Measurements from ENCODE around the gene PINK1. TPM values are rescaled to one million over a fixed set of nuclear protein-coding genes. Genes with fewer than 3 reads are reported as not detected.

The PINK1 gene
- total and polyA plus RNA-seq, 7 experiments from 2014 or later: 4.3 to 30.8 (median 17.0) TPM

GRCh38 chr1:20626098-20626427 is 7.2 kb upstream of the PINK1 start:
- Histone ChIP-seq H3K27ac (ENCODE audit: low read depth, low read length) (no peak overlapping the region), H3K9me3 (ENCODE audit: control insufficient read depth in 2 of 3, low read length in 3 of 3) (no peaks in the 10 kb centered on the region), H3K4me3 (ENCODE audit: low read length) (no peak overlapping the region), H3K4me1 (ENCODE audit: control insufficient read depth in 2 of 2, insufficient read depth in 2 of 2, low read length in 2 of 2) (no peaks in the 10 kb centered on the region), H3K36me3 (ENCODE audit: control insufficient read depth in 2 of 3, insufficient read depth in 3 of 3, low read length in 3 of 3) (no peaks in the 10 kb centered on the region), H3K27me3 (ENCODE audit: control insufficient read depth in 2 of 2, insufficient read depth in 2 of 2, low read length in 2 of 2) (no peaks in the 10 kb centered on the region)
- ChIA-PET CTCF (interaction anchor here (0.9 to 1.0 kb wide), 2 partner anchors 11 to 13 kb away, joined by 3 read pairs; no protein-coding TSS in a partner anchor), POLR2A (no interaction called here)
- Mint-ChIP-seq H3K27me3 (peaks cover 0 to 29% (median 5%) of the 10 kb centered on the region in 5 donors), H3K4me1 (peaks cover 0 to 5% (median 0%) of the 10 kb centered on the region in 7 donors), H3K36me3 (peaks cover 0 to 4% (median 0%) of the 10 kb centered on the region in 5 donors), H3K27ac (no peak overlapping the region), H3K9me3 (peaks cover 0 to 22% (median 5%) of the 10 kb centered on the region in 11 donors), H3K4me3 (no peak overlapping the region)
- DNase-seq (no peak), ATAC-seq (no peak)
- intact Hi-C loops (cut with micrococcal nuclease): no loop called here

- peaks cover 0 to 30% (median 5%) of the 10 kb centered on the region in 5 donors for H3K27me3 Mint-ChIP-seq
- no peak overlapping the region for H3K27ac ChIP-seq (ENCODE audit: low read depth, low read length)
- H3K9me3 ChIP-seq (ENCODE audit: control insufficient read depth in 2 of 3, low read length in 3 of 3): no peaks in the 10 kb centered on the region
- no peaks in the 10 kb centered on the region for H3K27me3 ChIP-seq (ENCODE audit: control insufficient read depth in 2 of 2, insufficient read depth in 2 of 2, low read length in 2 of 2)
- no peaks in the 10 kb centered on the region for H3K4me1 ChIP-seq (ENCODE audit: control insufficient read depth in 2 of 2, insufficient read depth in 2 of 2, low read length in 2 of 2)
- ChIA-PET CTCF (interaction anchor here (0.9 kb wide), 1 partner anchor 11 kb away, joined by 3 read pairs; no protein-coding TSS in a partner anchor), POLR2A (no interaction called here)
- peaks cover 0 to 22% (median 5%) of the 10 kb centered on the region in 11 donors for H3K9me3 Mint-ChIP-seq
- no peak overlapping the region for H3K27ac Mint-ChIP-seq
- no peaks in the 10 kb centered on the region for H3K36me3 ChIP-seq (ENCODE audit: control insufficient read depth in 2 of 3, insufficient read depth in 3 of 3, low read length in 3 of 3)
- DNase-seq (no peak), ATAC-seq (no peak)
- intact Hi-C loops (cut with micrococcal nuclease): no loop called here
- H3K4me3 Mint-ChIP-seq: no peak overlapping the region
- H3K4me3 ChIP-seq (ENCODE audit: low read length): no peak overlapping the region
- H3K4me1 Mint-ChIP-seq: peaks cover 0 to 5% (median 0%) of the 10 kb centered on the region in 7 donors
- H3K36me3 Mint-ChIP-seq: peaks cover 0 to 4% (median 0%) of the 10 kb centered on the region in 5 donors
Measured at GRCh38 chr1:20626524-20626923, 6.7 kb upstream of the PINK1 start.

DNA sequence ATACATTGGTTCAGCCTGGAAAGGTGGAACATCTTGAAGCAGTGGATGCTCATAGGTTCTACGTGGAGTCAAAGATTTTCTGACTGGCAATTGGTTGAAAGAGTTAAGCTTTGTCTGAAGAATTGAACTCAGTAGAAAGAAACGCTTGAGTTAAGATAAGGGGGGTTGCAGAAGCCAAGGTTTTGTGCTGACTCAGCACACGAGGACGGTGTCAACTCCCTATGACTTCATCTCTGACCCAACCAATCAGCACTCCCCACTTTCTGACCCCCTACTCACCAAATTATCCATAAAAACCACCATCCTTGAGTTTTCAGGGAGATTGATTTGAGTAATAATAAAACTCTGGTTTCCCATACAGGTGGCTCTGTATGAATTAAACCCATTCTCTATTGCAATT is 2.5 kb upstream of the PINK1 start:
- H3K27ac Mint-ChIP-seq: no peak overlapping the region
- intact Hi-C loops (cut with micrococcal nuclease): loop anchor here (5.0 to 10.0 kb wide), 4 partner anchors 102 to 807 kb away; partner anchors contain the start of genes MUL1 (in 1 of the 2), OTUD3 (in 1 of the 2) and SH2D5 (in 1 of the 2)
- DNase-seq (no peak), ATAC-seq (no peak)
- Histone ChIP-seq H3K4me1 (ENCODE audit: control insufficient read depth in 2 of 2, insufficient read depth in 2 of 2, low read length in 2 of 2) (peaks cover 8 to 9% of the 10 kb centered on the region in 2 donors), H3K27ac (ENCODE audit: low read depth, low read length) (no peak overlapping the region), H3K36me3 (ENCODE audit: control insufficient read depth in 2 of 3, insufficient read depth in 3 of 3, low read length in 3 of 3) (peaks cover 0 to 3% (median 0%) of the 10 kb centered on the region in 3 experiments), H3K9me3 (ENCODE audit: control insufficient read depth in 2 of 3, low read length in 3 of 3) (no peaks in the 10 kb centered on the region), H3K27me3 (ENCODE audit: control insufficient read depth in 2 of 2, insufficient read depth in 2 of 2, low read length in 2 of 2) (no peaks in the 10 kb centered on the region), H3K4me3 (ENCODE audit: low read length) (no peak overlapping the region)
- H3K36me3 Mint-ChIP-seq: peaks cover 0 to 4% (median 0%) of the 10 kb centered on the region in 5 donors
- peaks cover 0 to 22% (median 5%) of the 10 kb centered on the region in 11 donors for H3K9me3 Mint-ChIP-seq
- no peak overlapping the region for H3K4me3 Mint-ChIP-seq
- CTCF ChIA-PET: no interaction called here
- peaks cover 0 to 13% (median 7%) of the 10 kb centered on the region in 7 donors for H3K4me1 Mint-ChIP-seq
- H3K27me3 Mint-ChIP-seq: peaks cover 0 to 31% (median 5%) of the 10 kb centered on the region in 5 donors
- POLR2A ChIA-PET: interaction anchor here (0.7 kb wide), 1 partner anchor 123 kb away, joined by 3 read pairs; no protein-coding TSS in a partner anchor

- H3K27ac ChIP-seq (ENCODE audit: low read depth, low read length): no peak overlapping the region
- H3K4me3 ChIP-seq (ENCODE audit: low read length): no peak overlapping the region
- H3K9me3 Mint-ChIP-seq: peaks cover 0 to 17% (median 4%) of the 10 kb centered on the region in 11 donors
- peak overlapping the region in 8 of 9 donors; percentile 32 to 74 (median 48) for H3K27ac Mint-ChIP-seq
- DNase-seq (no peak), ATAC-seq (no peak)
- intact Hi-C loops (cut with micrococcal nuclease): loop anchor here (5.0 to 10.0 kb wide), 4 partner anchors 100 to 805 kb away; partner anchors contain the start of genes MUL1 (in 1 of the 2), OTUD3 (in 1 of the 2) and SH2D5 (in 1 of the 2)
- peaks cover 0 to 13% (median 8%) of the 10 kb centered on the region in 7 donors for H3K4me1 Mint-ChIP-seq
- peaks cover 0 to 5% (median 0%) of the 10 kb centered on the region in 3 experiments for H3K36me3 ChIP-seq (ENCODE audit: control insufficient read depth in 2 of 3, insufficient read depth in 3 of 3, low read length in 3 of 3)
- H3K27me3 ChIP-seq (ENCODE audit: control insufficient read depth in 2 of 2, insufficient read depth in 2 of 2, low read length in 2 of 2): no peaks in the 10 kb centered on the region
- peak overlapping the region; percentile 70 to 88 (median 81) for H3K4me3 Mint-ChIP-seq
- ChIA-PET CTCF (interaction anchor here (0.5 to 1.1 kb wide), 2 partner anchors 107 to 112 kb away, joined by 3 to 4 read pairs; no protein-coding TSS in a partner anchor), POLR2A (interaction anchor here (5.0 kb wide), 1 partner anchor 28 kb away, joined by 34 read pairs; the partner anchor contains the start of gene DDOST)
- H3K27me3 Mint-ChIP-seq: peaks cover 0 to 22% (median 5%) of the 10 kb centered on the region in 5 donors
- H3K9me3 ChIP-seq (ENCODE audit: control insufficient read depth in 2 of 3, low read length in 3 of 3): no peaks in the 10 kb centered on the region
- peaks cover 8 to 9% of the 10 kb centered on the region in 2 donors for H3K4me1 ChIP-seq (ENCODE audit: control insufficient read depth in 2 of 2, insufficient read depth in 2 of 2, low read length in 2 of 2)
- peaks cover 0 to 7% (median 0%) of the 10 kb centered on the region in 5 donors for H3K36me3 Mint-ChIP-seq
Measured at GRCh38 chr1:20632386-20632785, 872 bp upstream of the PINK1 start.

DNA sequence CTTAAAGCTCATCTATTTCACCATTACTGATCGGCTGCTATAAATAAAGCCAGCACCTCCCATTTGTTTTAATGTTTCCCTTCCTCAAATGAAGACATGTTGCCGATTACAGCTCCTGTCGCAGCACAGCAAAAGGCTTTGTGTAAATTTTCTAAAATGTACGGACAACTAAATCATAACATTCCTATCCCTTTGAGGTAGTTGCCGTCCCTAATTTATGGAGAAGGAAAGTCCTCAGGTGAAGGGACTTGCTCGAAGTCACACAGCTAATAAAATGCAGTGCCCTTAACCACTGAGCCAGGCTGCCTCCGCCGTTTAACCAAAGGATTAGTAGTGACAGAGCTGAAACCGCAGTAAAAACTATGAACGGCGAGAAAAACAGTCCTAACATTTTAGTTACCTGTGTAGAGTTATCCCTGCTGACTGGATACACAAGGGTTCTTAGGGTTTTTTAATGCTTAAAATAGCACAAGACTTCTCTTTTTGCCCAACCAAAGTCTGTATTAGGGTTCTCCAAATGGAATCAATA is 871 bp downstream of the PINK1 start:
- Histone ChIP-seq H3K9me3 (ENCODE audit: control insufficient read depth in 2 of 3, low read length in 3 of 3) (no peaks in the 10 kb centered on the region), H3K27me3 (ENCODE audit: control insufficient read depth in 2 of 2, insufficient read depth in 2 of 2, low read length in 2 of 2) (no peaks in the 10 kb centered on the region), H3K4me3 (ENCODE audit: low read length) (peak overlapping the region; percentile 80), H3K27ac (ENCODE audit: low read depth, low read length) (peak overlapping the region; percentile 86), H3K4me1 (ENCODE audit: control insufficient read depth in 2 of 2, insufficient read depth in 2 of 2, low read length in 2 of 2) (peaks cover 8 to 9% of the 10 kb centered on the region in 2 donors), H3K36me3 (ENCODE audit: control insufficient read depth in 2 of 3, insufficient read depth in 3 of 3, low read length in 3 of 3) (peaks cover 0 to 22% (median 0%) of the 10 kb centered on the region in 3 experiments)
- DNase-seq: peak in 1 of 9 donors; percentile 54
- peaks cover 0 to 13% (median 8%) of the 10 kb centered on the region in 7 donors for H3K4me1 Mint-ChIP-seq
- peaks cover 0 to 2% (median 0%) of the 10 kb centered on the region in 11 donors for H3K9me3 Mint-ChIP-seq
- ChIA-PET CTCF (interaction anchor here (0.5 to 1.5 kb wide), 9 partner anchors 12 to 417 kb away, joined by 3 to 8 read pairs (median 3); partner anchors contain the start of genes DDOST, HP1BP3 and MUL1), POLR2A (interaction anchor here (0.6 to 5.0 kb wide), 16 partner anchors 8 to 1574 kb away, joined by 3 to 34 read pairs (median 4); partner anchors contain the start of genes DDOST, MUL1 and USP48)
- H3K27me3 Mint-ChIP-seq: peaks cover 0 to 19% (median 0%) of the 10 kb centered on the region in 5 donors
- peaks cover 0 to 21% (median 1%) of the 10 kb centered on the region in 5 donors for H3K36me3 Mint-ChIP-seq
- intact Hi-C loops (cut with micrococcal nuclease): loop anchor here (1.0 to 10.0 kb wide), 5 partner anchors 27 to 803 kb away; partner anchors contain the start of genes DDOST (in 1 of the 2), MUL1 (in 1 of the 2), OTUD3 (in 1 of the 2) and SH2D5 (in 1 of the 2)
- peak overlapping the region; percentile 69 to 94 (median 88) for H3K27ac Mint-ChIP-seq
- peak overlapping the region; percentile 78 to 98 (median 94) for H3K4me3 Mint-ChIP-seq
- peak; percentile 1 for ATAC-seq

DNA sequence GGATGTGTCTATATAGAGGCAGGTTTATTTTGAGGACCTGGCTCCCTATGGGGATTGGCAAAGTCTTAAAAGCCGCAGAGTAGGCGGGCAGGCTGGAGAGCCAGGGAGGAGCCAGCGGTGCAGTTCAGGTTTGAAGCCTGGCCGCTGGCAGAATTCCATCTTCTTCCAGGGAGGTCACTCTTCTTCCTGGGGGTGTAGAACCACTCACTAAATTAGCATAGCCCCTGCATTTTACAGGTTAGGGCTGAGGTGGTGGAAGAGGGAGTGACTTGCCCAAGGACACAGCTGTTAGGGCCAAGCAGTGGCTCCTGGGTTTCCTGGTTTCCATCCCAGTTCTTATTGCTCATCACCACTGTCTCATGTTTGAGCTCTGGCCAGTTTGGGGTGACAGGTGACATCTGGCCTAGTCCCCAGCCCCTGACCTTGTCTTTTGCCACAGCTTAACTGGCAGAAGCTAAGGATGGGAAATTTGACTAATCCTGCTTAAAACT is 1.4 kb downstream of the PINK1 start:
- CTCF ChIA-PET: interaction anchor here (0.5 to 1.2 kb wide), 2 partner anchors 113 to 408 kb away, joined by 3 to 4 read pairs; no protein-coding TSS in a partner anchor
- POLR2A ChIA-PET: interaction anchor here (0.9 to 5.0 kb wide), 7 partner anchors 19 to 544 kb away, joined by 3 to 34 read pairs (median 4); partner anchors contain the start of genes DDOST and MUL1
- Histone ChIP-seq H3K4me3 (ENCODE audit: low read length) (peak overlapping the region; percentile 80), H3K27ac (ENCODE audit: low read depth, low read length) (peak overlapping the region; percentile 86), H3K9me3 (ENCODE audit: control insufficient read depth in 2 of 3, low read length in 3 of 3) (no peaks in the 10 kb centered on the region), H3K4me1 (ENCODE audit: control insufficient read depth in 2 of 2, insufficient read depth in 2 of 2, low read length in 2 of 2) (peaks cover 8 to 9% of the 10 kb centered on the region in 2 donors), H3K27me3 (ENCODE audit: control insufficient read depth in 2 of 2, insufficient read depth in 2 of 2, low read length in 2 of 2) (no peaks in the 10 kb centered on the region), H3K36me3 (ENCODE audit: control insufficient read depth in 2 of 3, insufficient read depth in 3 of 3, low read length in 3 of 3) (peaks cover 0 to 27% (median 0%) of the 10 kb centered on the region in 3 experiments)
- peaks cover 0 to 13% (median 8%) of the 10 kb centered on the region in 7 donors for H3K4me1 Mint-ChIP-seq
- H3K4me3 Mint-ChIP-seq: peak overlapping the region; percentile 78 to 98 (median 94)
- H3K9me3 Mint-ChIP-seq: no peaks in the 10 kb centered on the region
- intact Hi-C loops (cut with micrococcal nuclease): loop anchor here (1.0 to 10.0 kb wide), 5 partner anchors 27 to 803 kb away; partner anchors contain the start of genes DDOST (in 1 of the 2), MUL1 (in 1 of the 2), OTUD3 (in 1 of the 2) and SH2D5 (in 1 of the 2)
- peak overlapping the region; percentile 69 to 94 (median 88) for H3K27ac Mint-ChIP-seq
- ATAC-seq (peak; percentile 36), DNase-seq (peak in 7 of 9 donors; percentile 22 to 47 (median 39))
- H3K27me3 Mint-ChIP-seq: peaks cover 0 to 15% (median 0%) of the 10 kb centered on the region in 5 donors
- peaks cover 0 to 24% (median 0%) of the 10 kb centered on the region in 5 donors for H3K36me3 Mint-ChIP-seq
